GM12878 (cell line): ENCODE results near the gene PIGZ. TPM values are rescaled to one million over a fixed set of nuclear protein-coding genes. Genes with fewer than 3 reads are reported as not detected.

Experiments
- ATAC-seq: fragments of 200-7000 bp; cut with Tn5 transposase; 3 replicates; pipeline ENCODE4 v1.9.1; 2020; ENCODE audit warnings: mild to moderate bottlenecking, moderate library complexity
- BruUV-seq: library from RNA; stranded (reverse); fragments of 400-500 nt; replicated peaks from 2 replicates; lab custom pipeline; 2021; lab: Mats Ljungman, UMichigan
- CTCF ChIA-PET: fragments of 300-600 bp; sonication (Branson Sonifier 250); formaldehyde crosslinking; extraction: SDS; loops from one replicate; lab custom pipeline; 2021; ENCODE audit warnings: inconsistent platforms; lab: Yijun Ruan, JAX
- POLR2A ChIA-PET: fragments of 350-600 bp; formaldehyde crosslinking; extraction: SDS; loops from one replicate; lab custom pipeline; 2021; ENCODE audit warnings: inconsistent platforms; lab: Charles Lee
- RAD21 ChIA-PET: fragments of 300-600 bp; sonication (Branson Sonifier 250); formaldehyde crosslinking; loops from one replicate; lab custom pipeline; 2023; ENCODE audit warnings: antibody characterized with exemption; ENCODE audit not compliant: unreplicated experiment; lab: Charles Lee
- SMC1A ChIA-PET: fragments of 300-600 bp; sonication (Branson Sonifier 250); formaldehyde crosslinking; loops from one replicate; lab custom pipeline; 2023; ENCODE audit not compliant: unreplicated experiment, uncharacterized antibody; lab: Charles Lee
- DNase-seq: peaks from one replicate; pipeline ENCODE4 v3.0.0-alpha.2; 2011; ENCODE audit warnings: low read depth, low spot score
- FAIRE-seq: peaks from 3 replicates; lab custom pipeline; 2011; peaks lifted over from hg19 to GRCh38; lab: Jason Lieb, UNC
- H2AFZ ChIP-seq: 2 replicates; pipeline ENCODE4 v1.6.0; 2011; ENCODE audit warnings: low read depth, low read length, control low read depth; ENCODE audit not compliant: control insufficient read depth
- H3K27ac ChIP-seq: 2 replicates; pipeline ENCODE4 v1.5.1; 2011; ENCODE audit warnings: control low read depth; ENCODE audit not compliant: control insufficient read depth, insufficient read depth
- H3K27me3 ChIP-seq, 2 experiments: replicated peaks in 1 of 2; 2 replicates each; pipeline versions ENCODE4 v1.6.0 to v1.6.1; 2011; ENCODE audit warnings: low read length in 1 of 2; ENCODE audit not compliant: control insufficient read depth in 2 of 2, insufficient read depth in 2 of 2
- H3K36me3 ChIP-seq, 2 experiments: 2 replicates each; pipeline ENCODE4 v1.5.1; 2011; ENCODE audit warnings: low read length in 1 of 2; ENCODE audit not compliant: control insufficient read depth in 2 of 2, insufficient read depth in 2 of 2
- H3K4me1 ChIP-seq: 2 replicates; pipeline ENCODE4 v1.6.1; 2011; ENCODE audit warnings: mild to moderate bottlenecking, low read length, moderate library complexity, mixed read lengths; ENCODE audit not compliant: control insufficient read depth, insufficient read depth
- H3K4me2 ChIP-seq: 2 replicates; pipeline ENCODE4 v1.6.0; 2011; ENCODE audit warnings: control low read depth; ENCODE audit not compliant: control insufficient read depth, insufficient read depth
- H3K4me3 ChIP-seq: fragments of 200-600 bp; sonication (generic); 2 replicates; pipeline ENCODE4 v1.5.1; 2016
- H3K79me2 ChIP-seq: 2 replicates; pipeline ENCODE4 v1.6.0; 2011; ENCODE audit warnings: low read length; ENCODE audit not compliant: control insufficient read depth, insufficient read depth
- H3K9ac ChIP-seq: 2 replicates; pipeline ENCODE4 v1.8.0; 2011; ENCODE audit warnings: low read length, control low read depth, mixed read lengths; ENCODE audit not compliant: control insufficient read depth, insufficient read depth
- H3K9me3 ChIP-seq: replicated peaks from 3 replicates; pipeline ENCODE4 v1.5.1; 2011; ENCODE audit warnings: mild to moderate bottlenecking, low read length; ENCODE audit not compliant: control insufficient read depth, insufficient read depth
- H4K20me1 ChIP-seq: 2 replicates; pipeline ENCODE4 v1.6.0; 2011; ENCODE audit not compliant: control insufficient read depth, insufficient read depth
- CBX3 ChIP-seq: fragments of 200-600 bp; sonication (generic); IDR thresholded peaks from 2 replicates; pipeline ENCODE4 v1.6.1; 2016; ENCODE audit warnings: low read depth, borderline replicate concordance
- DPF2 ChIP-seq: fragments of 450-650 bp; IDR thresholded peaks from 2 replicates; pipeline ENCODE4 v1.6.1; 2017; ENCODE audit warnings: mild to moderate bottlenecking
- HCFC1 ChIP-seq: fragments of 150-350 bp; IDR thresholded peaks from 2 replicates; pipeline ENCODE4 v1.6.1; 2014; ENCODE audit warnings: low read length
- HDAC6 ChIP-seq: fragments of 200-600 bp; sonication (generic); IDR thresholded peaks from one replicate; pipeline ENCODE4 v1.8.0; 2017; ENCODE audit warnings: antibody characterized with exemption; ENCODE audit not compliant: unreplicated experiment
- KAT2A ChIP-seq: conservative IDR thresholded peaks from 2 replicates; pipeline ENCODE4 v1.6.1; 2011; ENCODE audit warnings: low read depth, low read length; ENCODE audit not compliant: control insufficient read depth
- NBN ChIP-seq: fragments of 450-650 bp; IDR thresholded peaks from 2 replicates; pipeline ENCODE4 v1.6.1; 2016
- POLR2AphosphoS5 ChIP-seq: IDR thresholded peaks from 2 replicates; pipeline ENCODE4 v1.6.1; 2011; ENCODE audit warnings: mild to moderate bottlenecking, low read length, inconsistent platforms
- ZSCAN29 ChIP-seq: fragments of 450-650 bp; IDR thresholded peaks from 2 replicates; pipeline ENCODE4 v1.6.1; 2017; ENCODE audit warnings: mild to moderate bottlenecking, moderate library complexity
- WGBS: methylation state at CpG from one replicate; pipeline ENCODE4 v1.1.6; 2016; ENCODE audit warnings: low lambda C conversion rate; ENCODE audit not compliant: insufficient replicate concordance, insufficient coverage; ENCODE audit errors: missing lambda C conversion rate; 5-methylcytosine and 5-hydroxymethylcytosine counted together
- in situ Hi-C: fragments of 300-500 bp; cut with MboI; formaldehyde crosslinking; loops from 9 replicates; pipeline ENCODE4 v1.14.3; 2018; ENCODE audit warnings: mixed read lengths
- intact Hi-C: fragments of 100-400 bp; cut with micrococcal nuclease; formaldehyde crosslinking; loops from one replicate; pipeline ENCODE4 v1.14.2; 2022; ENCODE audit not compliant: unreplicated experiment
- polyA plus RNA-seq, 11 experiments: library from polyadenylated mRNA; depleted of rRNA in 4 of 11; unstranded in 6 of 11; stranded (reverse) in 5 of 11; fragments of >200 nt; fragmentation: Nextera tagmentation in 4 of 11; fragmentation: Illumina TruSeq in 1 of 11; extraction: Ambion mirVana in 4 of 11; extraction: Trizol in 1 of 11; gene quantifications; 1 replicate in 1 of 11; 2 replicates in 10 of 11; pipeline versions ENCODE4 v1.2.1 to v1.2.3, GENCODE V29; 2011 to 2016; ENCODE audit warnings: inconsistent platforms in 2 of 11, missing spikeins in 2 of 11, low read depth in 1 of 11
- total RNA-seq, 4 experiments: library from RNA; depleted of rRNA in 3 of 4; stranded (reverse); fragments of >200 nt in 3 of 4; fragmentation: Illumina TruSeq in 1 of 4; extraction: Trizol in 1 of 4; gene quantifications; 2 replicates each; pipeline versions ENCODE4 v1.2.1 to v1.2.3, GENCODE V29; 2013 to 2021
- TF ChIP-seq, protein P1 (sequence below): fragments of 450-650 bp; IDR thresholded peaks from 2 replicates; pipeline ENCODE4 v1.6.1; 2017; ENCODE audit warnings: borderline replicate concordance
- TF ChIP-seq, protein P2 (sequence below): fragments of 450-650 bp; IDR thresholded peaks from 2 replicates; pipeline ENCODE4 v1.6.1; 2014; ENCODE audit warnings: mild to moderate bottlenecking
- TF ChIP-seq, protein P3 (sequence below): fragments of 450-650 bp; conservative IDR thresholded peaks from 2 replicates; pipeline ENCODE4 v1.6.1; 2017; ENCODE audit warnings: mild to moderate bottlenecking, moderate library complexity

The PIGZ gene
- total and polyA plus RNA-seq, 10 of the 15 experiments (the other 5 are each of a cell fraction or from before 2014, with no cell fraction given) = 0.06 to 1.2 (median 0.64) TPM

DNA sequence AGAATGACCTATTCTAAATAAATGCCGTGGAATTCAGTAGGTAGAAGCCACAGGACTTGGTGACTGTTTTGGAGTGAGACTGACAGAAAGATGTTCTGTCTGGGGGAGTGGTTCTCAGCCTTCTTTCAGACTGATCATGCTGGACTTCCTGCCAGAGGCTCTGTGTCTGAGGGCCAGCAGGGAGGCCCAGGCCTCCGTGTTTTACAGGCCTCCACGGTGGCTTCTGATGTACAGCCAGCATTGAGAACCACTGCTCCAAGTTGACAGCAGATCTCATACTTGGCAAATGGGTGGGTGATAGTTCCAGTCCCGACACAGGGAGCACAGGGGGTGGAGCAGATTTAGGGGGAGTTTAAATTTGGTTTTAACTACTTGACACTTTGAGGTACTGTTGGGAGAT is 6.7 kb upstream of the PIGZ start:
- Histone ChIP-seq H2AFZ (no peak overlapping the region), H3K27me3 (no peaks in the 10 kb centered on the region; a peak in 1 of 4 replicates), H3K4me3 (no peak overlapping the region), H3K36me3 (no peaks in the 10 kb centered on the region), H3K79me2 (no peaks in the 10 kb centered on the region), H3K9ac (no peak overlapping the region), H3K9me3 (no peaks in the 10 kb centered on the region), H4K20me1 (no peaks in the 10 kb centered on the region), H3K4me1 (peaks cover 4% of the 10 kb centered on the region; the same call in 1 of the 2 replicates), H3K4me2 (no peak overlapping the region), H3K27ac (no peak overlapping the region)
- ChIA-PET CTCF (interaction anchor here (6.4 kb wide), 1 partner anchor 212 kb away, joined by 41 read pairs; no protein-coding TSS in a partner anchor), POLR2A (no interaction called here), SMC1A (interaction anchor here (1.3 kb wide), 1 partner anchor 211 kb away, joined by 4 read pairs; no protein-coding TSS in a partner anchor), RAD21 (interaction anchor here (0.9 kb wide), 1 partner anchor 255 kb away, joined by 3 read pairs; no protein-coding TSS in a partner anchor)
- DNase-seq (no peak), FAIRE-seq (no peak), ATAC-seq (no peak)
- intact Hi-C loops (loop anchor here (5.0 kb wide), 1 partner anchor 527 kb away; no protein-coding TSS in a partner anchor), in situ Hi-C loops (loop anchor here (25.0 kb wide), 1 partner anchor 537 kb away; no protein-coding TSS in a partner anchor)
- 48% methylated on average over 4 of the region's 4 CpGs for WGBS
- TF ChIP-seq POLR2AphosphoS5 = no peak
- no peak for TF ChIP-seq DPF2
- TF ChIP-seq, protein P1, sequence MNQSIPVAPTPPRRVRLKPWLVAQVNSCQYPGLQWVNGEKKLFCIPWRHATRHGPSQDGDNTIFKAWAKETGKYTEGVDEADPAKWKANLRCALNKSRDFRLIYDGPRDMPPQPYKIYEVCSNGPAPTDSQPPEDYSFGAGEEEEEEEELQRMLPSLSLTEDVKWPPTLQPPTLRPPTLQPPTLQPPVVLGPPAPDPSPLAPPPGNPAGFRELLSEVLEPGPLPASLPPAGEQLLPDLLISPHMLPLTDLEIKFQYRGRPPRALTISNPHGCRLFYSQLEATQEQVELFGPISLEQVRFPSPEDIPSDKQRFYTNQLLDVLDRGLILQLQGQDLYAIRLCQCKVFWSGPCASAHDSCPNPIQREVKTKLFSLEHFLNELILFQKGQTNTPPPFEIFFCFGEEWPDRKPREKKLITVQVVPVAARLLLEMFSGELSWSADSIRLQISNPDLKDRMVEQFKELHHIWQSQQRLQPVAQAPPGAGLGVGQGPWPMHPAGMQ = no peak
- TF ChIP-seq ZSCAN29 = no peak
- no peak for TF ChIP-seq CBX3
- no peak for TF ChIP-seq KAT2A
- TF ChIP-seq HDAC6 = no peak
- TF ChIP-seq NBN = no peak
- TF ChIP-seq, protein P2, sequence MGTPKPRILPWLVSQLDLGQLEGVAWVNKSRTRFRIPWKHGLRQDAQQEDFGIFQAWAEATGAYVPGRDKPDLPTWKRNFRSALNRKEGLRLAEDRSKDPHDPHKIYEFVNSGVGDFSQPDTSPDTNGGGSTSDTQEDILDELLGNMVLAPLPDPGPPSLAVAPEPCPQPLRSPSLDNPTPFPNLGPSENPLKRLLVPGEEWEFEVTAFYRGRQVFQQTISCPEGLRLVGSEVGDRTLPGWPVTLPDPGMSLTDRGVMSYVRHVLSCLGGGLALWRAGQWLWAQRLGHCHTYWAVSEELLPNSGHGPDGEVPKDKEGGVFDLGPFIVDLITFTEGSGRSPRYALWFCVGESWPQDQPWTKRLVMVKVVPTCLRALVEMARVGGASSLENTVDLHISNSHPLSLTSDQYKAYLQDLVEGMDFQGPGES = no peak
- TF ChIP-seq, protein P3, sequence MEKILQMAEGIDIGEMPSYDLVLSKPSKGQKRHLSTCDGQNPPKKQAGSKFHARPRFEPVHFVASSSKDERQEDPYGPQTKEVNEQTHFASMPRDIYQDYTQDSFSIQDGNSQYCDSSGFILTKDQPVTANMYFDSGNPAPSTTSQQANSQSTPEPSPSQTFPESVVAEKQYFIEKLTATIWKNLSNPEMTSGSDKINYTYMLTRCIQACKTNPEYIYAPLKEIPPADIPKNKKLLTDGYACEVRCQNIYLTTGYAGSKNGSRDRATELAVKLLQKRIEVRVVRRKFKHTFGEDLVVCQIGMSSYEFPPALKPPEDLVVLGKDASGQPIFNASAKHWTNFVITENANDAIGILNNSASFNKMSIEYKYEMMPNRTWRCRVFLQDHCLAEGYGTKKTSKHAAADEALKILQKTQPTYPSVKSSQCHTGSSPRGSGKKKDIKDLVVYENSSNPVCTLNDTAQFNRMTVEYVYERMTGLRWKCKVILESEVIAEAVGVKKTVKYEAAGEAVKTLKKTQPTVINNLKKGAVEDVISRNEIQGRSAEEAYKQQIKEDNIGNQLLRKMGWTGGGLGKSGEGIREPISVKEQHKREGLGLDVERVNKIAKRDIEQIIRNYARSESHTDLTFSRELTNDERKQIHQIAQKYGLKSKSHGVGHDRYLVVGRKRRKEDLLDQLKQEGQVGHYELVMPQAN = no peak
- no peak for TF ChIP-seq HCFC1
- BruUV-seq = no TSS peak
